SK-N-SH (cell line): Measurements from ENCODE around the gene GLTPD2. TPM values are rescaled to one million over a fixed set of nuclear protein-coding genes. Genes with fewer than 3 reads are reported as not detected.

Experiments
- CTCF ChIA-PET: fragments of 300-600, 350-600 bp; formaldehyde crosslinking; extraction: SDS; loops from one replicate; lab custom pipeline; 2021; lab: Yijun Ruan, JAX
- POLR2A ChIA-PET: fragments of 350-600 bp; sonication (Branson Sonifier 250); formaldehyde crosslinking; extraction: SDS; loops from one replicate; lab custom pipeline; 2020; ENCODE audit warnings: antibody characterized with exemption, inconsistent platforms; lab: Yijun Ruan, JAX
- DNase-seq: peaks from one replicate; pipeline ENCODE4 v3.0.0; 2012
- H2AFZ ChIP-seq: fragments of 200-600 bp; sonication (generic); 2 replicates; pipeline ENCODE4 v1.8.1; 2016; ENCODE audit warnings: antibody characterized with exemption, mild to moderate bottlenecking, low read depth
- H3F3A ChIP-seq: fragments of 200-600 bp; sonication (generic); replicated peaks from 2 replicates; pipeline ENCODE3; 2016; ENCODE audit warnings: antibody characterized with exemption, mild to moderate bottlenecking; ENCODE audit not compliant: insufficient read depth
- H3K27ac ChIP-seq, 2 experiments: fragments of 200-500 bp in 1 of 2; fragments of 200-600 bp in 1 of 2; sonication (Bioruptor generic) in 1 of 2; sonication (generic), shearing (Covaris generic) in 1 of 2; 2 replicates each; pipeline versions ENCODE4 v1.5.1 to v1.6.1; 2014 to 2016; ENCODE audit warnings: low read depth in 2 of 2, inconsistent platforms in 1 of 2, low read length in 1 of 2, mild to moderate bottlenecking in 1 of 2, mixed read lengths in 1 of 2
- H3K27me3 ChIP-seq: fragments of 200-600 bp; sonication (generic), shearing (Covaris generic); 2 replicates; pipeline ENCODE4 v1.6.1; 2016; ENCODE audit warnings: mixed run types; ENCODE audit not compliant: insufficient read depth
- H3K36me3 ChIP-seq, 2 experiments: fragments of 200-500 bp in 1 of 2; fragments of 200-600 bp in 1 of 2; sonication (Bioruptor generic) in 1 of 2; sonication (generic) in 1 of 2; replicated peaks in 1 of 2; 2 replicates each; pipeline versions ENCODE3 to v1.5.1; 2014 to 2016; ENCODE audit warnings: low read length in 1 of 2, mild to moderate bottlenecking in 1 of 2; ENCODE audit not compliant: insufficient read depth in 2 of 2, control insufficient read depth in 1 of 2
- H3K4me1 ChIP-seq, 2 experiments: fragments of 200-500 bp in 1 of 2; fragments of 200-600 bp in 1 of 2; sonication (Bioruptor generic) in 1 of 2; sonication (generic), shearing (Covaris generic) in 1 of 2; 2 replicates each; pipeline versions ENCODE4 v1.5.1 to v1.6.1; 2014 to 2016; ENCODE audit warnings: low read depth in 1 of 2, low read length in 1 of 2, mixed run types in 1 of 2; ENCODE audit not compliant: insufficient read depth in 2 of 2, control insufficient read depth in 1 of 2
- H3K4me2 ChIP-seq: fragments of 200-600 bp; sonication (generic), shearing (Covaris generic); 2 replicates; pipeline ENCODE4 v1.6.1; 2017; ENCODE audit warnings: mixed run types
- H3K4me3 ChIP-seq, 2 experiments: fragments of 200-500 bp in 1 of 2; fragments of 200-600 bp in 1 of 2; sonication (Bioruptor generic) in 1 of 2; sonication (generic), shearing (Covaris generic) in 1 of 2; 2 replicates each; pipeline versions ENCODE4 v1.5.1 to v1.8.1; 2014 to 2016; ENCODE audit warnings: low read depth in 2 of 2, inconsistent platforms in 1 of 2, low read length in 1 of 2, mild to moderate bottlenecking in 1 of 2, mixed read lengths in 1 of 2, moderate library complexity in 1 of 2
- H3K79me2 ChIP-seq: fragments of 200-600 bp; sonication (generic); 2 replicates; pipeline ENCODE4 v1.8.1; 2017; ENCODE audit warnings: mild to moderate bottlenecking; ENCODE audit not compliant: insufficient read depth
- H3K9ac ChIP-seq: fragments of 200-600 bp; sonication (generic); 2 replicates; pipeline ENCODE4 v1.6.1; 2017; ENCODE audit warnings: mixed run types
- H3K9me2 ChIP-seq: fragments of 200-600 bp; sonication (generic); 2 replicates; pipeline ENCODE4 v1.6.1; 2017; ENCODE audit warnings: mixed run types
- H3K9me3 ChIP-seq: fragments of 200-600 bp; sonication (generic); 2 replicates; pipeline ENCODE4 v1.6.1; 2017; ENCODE audit warnings: mixed run types, mild to moderate bottlenecking, moderate library complexity
- H4K20me1 ChIP-seq: fragments of 200-600 bp; sonication (generic); 2 replicates; pipeline ENCODE4 v1.6.1; 2017; ENCODE audit warnings: mild to moderate bottlenecking, mixed run types; ENCODE audit not compliant: insufficient read depth
- ELF1 ChIP-seq: IDR thresholded peaks from 2 replicates; pipeline ENCODE4 v1.4.0; 2012
- EP300 ChIP-seq, 2 experiments: IDR thresholded peaks; 2 replicates each; pipeline versions ENCODE4 v1.4.0 to v1.6.1; 2012; ENCODE audit warnings: borderline replicate concordance in 1 of 2, low read depth in 1 of 2, low read length in 1 of 2
- EZH2phosphoT487 ChIP-seq: fragments of 200-600 bp; sonication (generic); IDR thresholded peaks from 2 replicates; pipeline ENCODE4 v1.6.1; 2017; ENCODE audit warnings: low read depth, mixed run types, mild to moderate bottlenecking, antibody characterized with exemption, moderate library complexity, borderline replicate concordance
- FOXJ3 ChIP-seq: sonication (generic); formaldehyde crosslinking; IDR thresholded peaks from 2 replicates; pipeline ENCODE4 v1.5.1; 2020; ENCODE audit warnings: mild to moderate bottlenecking, missing genetic modification reagents
- GATA2 ChIP-seq: sonication (generic); formaldehyde crosslinking; IDR thresholded peaks from 2 replicates; pipeline ENCODE4 v1.5.0; 2020; ENCODE audit warnings: mild to moderate bottlenecking, missing genetic modification reagents
- SIN3A ChIP-seq: IDR thresholded peaks from 2 replicates; pipeline ENCODE4 v1.6.1; 2012; ENCODE audit warnings: low read depth, mild to moderate bottlenecking, low read length, moderate library complexity, borderline replicate concordance
- SMC3 ChIP-seq: IDR thresholded peaks from 2 replicates; pipeline ENCODE4 v1.6.1; 2012; ENCODE audit warnings: low read depth, low read length, improper control_type of control experiment
- TAF1 ChIP-seq: IDR thresholded peaks from 2 replicates; pipeline ENCODE4 v1.6.1; 2012; ENCODE audit warnings: low read depth, mild to moderate bottlenecking, low read length, moderate library complexity, borderline replicate concordance
- YY1 ChIP-seq: IDR thresholded peaks from 2 replicates; pipeline ENCODE4 v1.4.0; 2012; ENCODE audit warnings: low read depth, mild to moderate bottlenecking
- WGBS: methylation state at CpG from one replicate; pipeline ENCODE4 v1.1.6; 2017; ENCODE audit warnings: low lambda C conversion rate; 5-methylcytosine and 5-hydroxymethylcytosine counted together
- polyA plus RNA-seq, 3 experiments: library from polyadenylated mRNA; depleted of rRNA; stranded (reverse); fragments of >200 nt; gene quantifications; 2 replicates each; pipeline ENCODE4 v1.2.3, GENCODE V29; 2012
- TF ChIP-seq, protein P1 (sequence below): IDR thresholded peaks from 2 replicates; pipeline ENCODE4 v1.4.0; 2012; ENCODE audit warnings: low read depth
- TF ChIP-seq, protein P2 (sequence below): fragments of 200-600 bp; sonication (generic); IDR thresholded peaks from 2 replicates; pipeline ENCODE4 v1.6.1; 2017; ENCODE audit warnings: antibody characterized with exemption, mild to moderate bottlenecking, moderate library complexity
- TF ChIP-seq, protein P3 (sequence below): IDR thresholded peaks from 2 replicates; pipeline ENCODE4 v1.6.1; 2012; ENCODE audit warnings: mild to moderate bottlenecking, low read depth, low read length, moderate library complexity
- TF ChIP-seq, protein P4 (sequence below): IDR thresholded peaks from 2 replicates; pipeline ENCODE4 v1.4.0; 2012; ENCODE audit warnings: low read depth, borderline replicate concordance

Gene GLTPD2
- polyA plus RNA-seq, 1 of the 3 experiments (the other 2 are of a cell fraction) = not detected

DNA sequence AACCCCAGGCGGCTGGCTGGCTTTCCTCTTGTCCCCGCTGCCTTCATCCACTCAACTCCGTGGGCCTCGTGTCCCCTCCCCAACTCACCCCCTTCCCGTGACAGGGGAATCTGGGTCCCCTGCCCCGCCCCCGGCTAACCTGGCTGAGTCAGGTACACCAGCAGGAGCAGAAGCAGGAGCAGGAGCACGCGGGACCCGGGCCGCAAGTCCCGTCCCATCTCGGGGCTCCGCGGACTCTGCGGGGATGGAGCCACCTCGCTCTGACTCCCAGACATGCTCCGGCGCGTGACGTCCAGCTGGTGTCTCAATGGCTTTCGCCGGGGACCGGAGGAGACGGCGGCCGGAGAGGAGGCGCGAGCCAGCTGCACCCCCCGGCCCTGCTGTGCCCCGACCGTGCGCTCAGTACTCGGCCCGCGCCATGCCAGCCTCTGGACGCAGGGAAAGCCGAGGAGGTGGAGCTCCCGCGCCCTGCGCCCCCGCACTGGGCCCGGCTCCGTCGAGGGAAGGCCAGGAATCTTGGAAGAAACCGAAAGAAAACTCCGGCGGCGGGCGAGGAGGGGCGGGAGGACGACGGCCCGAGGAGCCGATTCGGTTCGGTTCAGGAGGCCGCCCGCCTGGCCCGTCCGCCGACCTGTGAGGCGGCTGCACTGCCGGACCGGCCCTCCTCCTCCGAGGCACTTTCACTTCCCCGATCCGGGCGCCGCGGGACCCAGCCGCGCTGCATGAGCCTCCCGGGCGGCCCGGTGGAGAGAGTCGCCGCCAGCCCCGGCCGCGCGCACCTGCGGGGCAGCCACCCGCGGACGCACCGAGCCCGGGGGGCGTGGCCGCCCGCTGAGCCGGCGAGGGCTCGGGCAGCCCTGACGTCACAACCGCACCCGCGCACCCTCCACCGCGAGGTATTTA, 49.4 kb upstream of the GLTPD2 start, which contains the start of the genes CXCL16 and ZMYND15:
CXCL16 (minus strand) TSS at position 807 of the 903 bp plus-strand sequence; CDS start at position 218, 589 bp downstream.
ZMYND15 (plus strand) TSS at position 712 of the 903 bp plus-strand sequence. CDS start 716 bp downstream, outside the sequence.
- Histone ChIP-seq H2AFZ (peak within 1 kb of the TSS; percentile 94), H3K9me2 (no peaks in the 10 kb centered on the region), H3K27ac (no peak within 1 kb of the TSS), H3K4me1 (peaks cover 0 to 7% of the 10 kb centered on the region in 2 experiments; a peak in 1 of 4 replicates), H3K79me2 (no peaks in the 10 kb centered on the region), H3K4me3 (peak within 1 kb of the TSS; percentile 60 to 67), H3K9me3 (no peaks in the 10 kb centered on the region), H3K36me3 (no peaks in the 10 kb centered on the region), H3K27me3 (peaks cover 12% of the 10 kb centered on the region; the same call in 1 of the 2 replicates)
- POLR2A ChIA-PET = interaction anchor here (0.6 kb wide), 1 partner anchor 187 kb away, joined by 3 read pairs; no protein-coding TSS in a partner anchor
- DNase-seq = peak; percentile 79
- WGBS = 4% methylated on average over 19 of the region's 100 CpGs
- CTCF ChIA-PET = no interaction called here
- no peak for TF ChIP-seq EP300 (IDR thresholded peaks at IDR 0.05; ENCODE audit: borderline replicate concordance in 1 of 2, low read depth in 1 of 2, low read length in 1 of 2)
- TF ChIP-seq, protein P1, sequence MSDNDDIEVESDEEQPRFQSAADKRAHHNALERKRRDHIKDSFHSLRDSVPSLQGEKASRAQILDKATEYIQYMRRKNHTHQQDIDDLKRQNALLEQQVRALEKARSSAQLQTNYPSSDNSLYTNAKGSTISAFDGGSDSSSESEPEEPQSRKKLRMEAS = peak; percentile 11; the same call in 1 of the 2 replicates
- no peak for TF ChIP-seq SIN3A
- TF ChIP-seq, all 33 proteins: peak for 1
- Histone ChIP-seq H4K20me1 (no peaks in the 10 kb centered on the region), H3K4me2 (peak within 1 kb of the TSS; percentile 85), H3K9ac (peak within 1 kb of the TSS; percentile 58; the same call in 1 of the 2 replicates), H3F3A (peaks cover 6% of the 10 kb centered on the region)

DNA sequence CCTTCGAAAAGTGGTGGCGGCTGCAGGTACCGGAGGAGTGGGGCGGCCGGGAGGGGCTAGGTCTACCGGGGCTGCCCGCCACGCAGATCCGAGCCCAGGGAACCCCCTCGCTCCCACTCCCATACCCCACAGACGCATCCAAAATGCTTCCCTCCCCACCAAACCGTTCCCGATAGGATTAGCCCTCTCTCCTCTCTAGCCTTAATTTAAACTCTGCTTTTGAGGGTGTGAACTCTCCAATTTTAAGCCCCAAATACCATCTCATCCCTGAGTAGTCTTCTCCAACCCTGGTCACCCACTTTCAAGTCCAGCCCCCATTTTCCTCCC, 48.8 kb upstream of the GLTPD2 start:
- TF ChIP-seq GATA2 (CRISPR knock-in tag) = no peak
- no peak for TF ChIP-seq SMC3
- TF ChIP-seq YY1 = no peak
- no peak for TF ChIP-seq FOXJ3 (CRISPR knock-in tag)
- TF ChIP-seq SIN3A = no peak
- TF ChIP-seq TAF1 = no peak
- no peak for TF ChIP-seq EZH2phosphoT487
- TF ChIP-seq EP300 (IDR thresholded peaks at IDR 0.05; ENCODE audit: borderline replicate concordance in 1 of 2, low read depth in 1 of 2, low read length in 1 of 2) = no peak
- no peak for TF ChIP-seq ELF1
- TF ChIP-seq, protein P2, sequence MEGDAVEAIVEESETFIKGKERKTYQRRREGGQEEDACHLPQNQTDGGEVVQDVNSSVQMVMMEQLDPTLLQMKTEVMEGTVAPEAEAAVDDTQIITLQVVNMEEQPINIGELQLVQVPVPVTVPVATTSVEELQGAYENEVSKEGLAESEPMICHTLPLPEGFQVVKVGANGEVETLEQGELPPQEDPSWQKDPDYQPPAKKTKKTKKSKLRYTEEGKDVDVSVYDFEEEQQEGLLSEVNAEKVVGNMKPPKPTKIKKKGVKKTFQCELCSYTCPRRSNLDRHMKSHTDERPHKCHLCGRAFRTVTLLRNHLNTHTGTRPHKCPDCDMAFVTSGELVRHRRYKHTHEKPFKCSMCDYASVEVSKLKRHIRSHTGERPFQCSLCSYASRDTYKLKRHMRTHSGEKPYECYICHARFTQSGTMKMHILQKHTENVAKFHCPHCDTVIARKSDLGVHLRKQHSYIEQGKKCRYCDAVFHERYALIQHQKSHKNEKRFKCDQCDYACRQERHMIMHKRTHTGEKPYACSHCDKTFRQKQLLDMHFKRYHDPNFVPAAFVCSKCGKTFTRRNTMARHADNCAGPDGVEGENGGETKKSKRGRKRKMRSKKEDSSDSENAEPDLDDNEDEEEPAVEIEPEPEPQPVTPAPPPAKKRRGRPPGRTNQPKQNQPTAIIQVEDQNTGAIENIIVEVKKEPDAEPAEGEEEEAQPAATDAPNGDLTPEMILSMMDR = no peak
- TF ChIP-seq, protein P3, sequence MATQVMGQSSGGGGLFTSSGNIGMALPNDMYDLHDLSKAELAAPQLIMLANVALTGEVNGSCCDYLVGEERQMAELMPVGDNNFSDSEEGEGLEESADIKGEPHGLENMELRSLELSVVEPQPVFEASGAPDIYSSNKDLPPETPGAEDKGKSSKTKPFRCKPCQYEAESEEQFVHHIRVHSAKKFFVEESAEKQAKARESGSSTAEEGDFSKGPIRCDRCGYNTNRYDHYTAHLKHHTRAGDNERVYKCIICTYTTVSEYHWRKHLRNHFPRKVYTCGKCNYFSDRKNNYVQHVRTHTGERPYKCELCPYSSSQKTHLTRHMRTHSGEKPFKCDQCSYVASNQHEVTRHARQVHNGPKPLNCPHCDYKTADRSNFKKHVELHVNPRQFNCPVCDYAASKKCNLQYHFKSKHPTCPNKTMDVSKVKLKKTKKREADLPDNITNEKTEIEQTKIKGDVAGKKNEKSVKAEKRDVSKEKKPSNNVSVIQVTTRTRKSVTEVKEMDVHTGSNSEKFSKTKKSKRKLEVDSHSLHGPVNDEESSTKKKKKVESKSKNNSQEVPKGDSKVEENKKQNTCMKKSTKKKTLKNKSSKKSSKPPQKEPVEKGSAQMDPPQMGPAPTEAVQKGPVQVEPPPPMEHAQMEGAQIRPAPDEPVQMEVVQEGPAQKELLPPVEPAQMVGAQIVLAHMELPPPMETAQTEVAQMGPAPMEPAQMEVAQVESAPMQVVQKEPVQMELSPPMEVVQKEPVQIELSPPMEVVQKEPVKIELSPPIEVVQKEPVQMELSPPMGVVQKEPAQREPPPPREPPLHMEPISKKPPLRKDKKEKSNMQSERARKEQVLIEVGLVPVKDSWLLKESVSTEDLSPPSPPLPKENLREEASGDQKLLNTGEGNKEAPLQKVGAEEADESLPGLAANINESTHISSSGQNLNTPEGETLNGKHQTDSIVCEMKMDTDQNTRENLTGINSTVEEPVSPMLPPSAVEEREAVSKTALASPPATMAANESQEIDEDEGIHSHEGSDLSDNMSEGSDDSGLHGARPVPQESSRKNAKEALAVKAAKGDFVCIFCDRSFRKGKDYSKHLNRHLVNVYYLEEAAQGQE = no peak
- TF ChIP-seq, protein P4, sequence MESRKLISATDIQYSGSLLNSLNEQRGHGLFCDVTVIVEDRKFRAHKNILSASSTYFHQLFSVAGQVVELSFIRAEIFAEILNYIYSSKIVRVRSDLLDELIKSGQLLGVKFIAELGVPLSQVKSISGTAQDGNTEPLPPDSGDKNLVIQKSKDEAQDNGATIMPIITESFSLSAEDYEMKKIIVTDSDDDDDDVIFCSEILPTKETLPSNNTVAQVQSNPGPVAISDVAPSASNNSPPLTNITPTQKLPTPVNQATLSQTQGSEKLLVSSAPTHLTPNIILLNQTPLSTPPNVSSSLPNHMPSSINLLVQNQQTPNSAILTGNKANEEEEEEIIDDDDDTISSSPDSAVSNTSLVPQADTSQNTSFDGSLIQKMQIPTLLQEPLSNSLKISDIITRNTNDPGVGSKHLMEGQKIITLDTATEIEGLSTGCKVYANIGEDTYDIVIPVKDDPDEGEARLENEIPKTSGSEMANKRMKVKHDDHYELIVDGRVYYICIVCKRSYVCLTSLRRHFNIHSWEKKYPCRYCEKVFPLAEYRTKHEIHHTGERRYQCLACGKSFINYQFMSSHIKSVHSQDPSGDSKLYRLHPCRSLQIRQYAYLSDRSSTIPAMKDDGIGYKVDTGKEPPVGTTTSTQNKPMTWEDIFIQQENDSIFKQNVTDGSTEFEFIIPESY = no peak
- POLR2A ChIA-PET = no interaction called here
- Histone ChIP-seq H2AFZ (peak overlapping the region; percentile 94; the same call in 1 of the 2 replicates), H4K20me1 (no peaks in the 10 kb centered on the region), H3K9me2 (no peaks in the 10 kb centered on the region), H3K27ac (no peak overlapping the region), H3F3A (peaks cover 6% of the 10 kb centered on the region), H3K36me3 (no peaks in the 10 kb centered on the region), H3K4me1 (peaks cover 0 to 7% of the 10 kb centered on the region in 2 experiments; a peak in 1 of 4 replicates), H3K9ac (no peak overlapping the region), H3K4me3 (peak overlapping the region; percentile 60 to 67; a peak in 3 of 4 replicates), H3K27me3 (peaks cover 17% of the 10 kb centered on the region), H3K4me2 (peak overlapping the region; percentile 85; the same call in 1 of the 2 replicates), H3K79me2 (no peaks in the 10 kb centered on the region), H3K9me3 (no peaks in the 10 kb centered on the region)
- CTCF ChIA-PET = interaction anchor here (1.6 kb wide), 1 partner anchor 8 kb away, joined by 6 read pairs; the partner anchor contains the start of gene MED11
- DNase-seq = no peak
- WGBS = 49% methylated on average over 8 of the region's 13 CpGs
